Stomach smooth muscle (tissue), 2 donors: ENCODE data around the gene KCNT2.

Experiments
- H3K27ac ChIP-seq: one replicate; pipeline ENCODE4 v1.7.0; 2013; ENCODE audit warnings: mild to moderate bottlenecking, low read length, inconsistent platforms
- H3K27me3 ChIP-seq, 2 donors: one replicate each; pipeline ENCODE4 v1.7.0; 2013; ENCODE audit warnings: low read length in 2 of 2; ENCODE audit not compliant: insufficient read depth in 2 of 2, control insufficient read depth in 1 of 2
- H3K36me3 ChIP-seq, 2 donors: one replicate each; pipeline ENCODE4 v1.7.0; 2013; ENCODE audit warnings: low read length in 2 of 2; ENCODE audit not compliant: control insufficient read depth in 2 of 2, insufficient read depth in 2 of 2
- H3K4me1 ChIP-seq: one replicate; pipeline ENCODE4 v1.7.0; 2013; ENCODE audit warnings: low read length; ENCODE audit not compliant: control insufficient read depth, insufficient read depth
- H3K4me3 ChIP-seq, 2 donors: one replicate each; pipeline ENCODE4 v1.7.0; 2013; ENCODE audit warnings: low read length in 2 of 2
- H3K9ac ChIP-seq, 2 donors: one replicate each; pipeline ENCODE4 v1.7.0; 2013; ENCODE audit warnings: low read length in 2 of 2, mild to moderate bottlenecking in 1 of 2
- H3K9me3 ChIP-seq, 2 donors: one replicate each; pipeline ENCODE4 v1.7.0; 2013; ENCODE audit warnings: low read length in 2 of 2; ENCODE audit not compliant: control insufficient read depth in 2 of 2
- donor health status: healthy.
- donor health status: Pancreatic carcinoma.

The KCNT2 gene

DNA sequence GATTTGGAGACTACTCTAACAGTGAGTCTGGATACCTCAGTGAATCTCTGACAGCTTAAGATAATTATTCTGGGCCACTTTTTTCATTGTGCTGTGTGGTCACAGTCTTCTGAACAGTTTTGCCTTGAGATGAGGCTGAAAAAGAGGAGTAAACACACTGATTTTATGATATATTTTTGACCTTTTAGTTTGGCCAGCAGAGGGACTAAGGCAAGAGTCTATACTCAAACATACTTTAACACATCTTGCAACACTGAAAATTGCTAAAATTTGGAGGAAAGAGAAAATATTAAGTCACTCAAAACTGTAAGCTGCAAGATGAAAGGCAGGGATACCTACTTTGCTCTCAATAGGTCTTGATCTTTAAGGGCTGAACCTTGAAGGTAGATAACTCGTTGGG lies 182.7 kb downstream of the KCNT2 start:
- Histone ChIP-seq H3K36me3 (no peaks in the 10 kb centered on the region), H3K4me1 (no peaks in the 10 kb centered on the region), H3K9me3 (no peaks in the 10 kb centered on the region), H3K4me3 (no peak overlapping the region), H3K27ac (no peak overlapping the region), H3K9ac (no peak overlapping the region), H3K27me3 (no peaks in the 10 kb centered on the region)

DNA sequence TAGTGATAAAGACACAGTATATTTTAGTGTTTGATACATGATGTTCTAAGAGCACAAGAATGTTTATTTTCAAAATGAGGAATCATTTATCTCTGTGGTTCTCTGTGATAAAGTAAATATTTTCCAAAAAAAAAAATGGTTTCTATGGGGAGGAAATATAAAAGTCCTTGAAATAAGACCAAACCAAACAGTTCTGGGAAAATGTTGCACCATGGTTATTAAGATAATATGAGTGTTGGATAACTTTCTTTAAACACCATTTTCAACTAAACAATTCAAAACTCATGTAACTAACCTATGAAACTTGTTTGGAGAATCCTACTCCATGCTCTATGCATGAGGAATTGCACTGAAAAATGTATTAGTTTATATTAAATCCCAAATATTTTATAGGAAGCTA lies 184.6 kb downstream of the KCNT2 start:
- Histone ChIP-seq H3K4me3 (no peak overlapping the region), H3K9ac (no peak overlapping the region)

DNA sequence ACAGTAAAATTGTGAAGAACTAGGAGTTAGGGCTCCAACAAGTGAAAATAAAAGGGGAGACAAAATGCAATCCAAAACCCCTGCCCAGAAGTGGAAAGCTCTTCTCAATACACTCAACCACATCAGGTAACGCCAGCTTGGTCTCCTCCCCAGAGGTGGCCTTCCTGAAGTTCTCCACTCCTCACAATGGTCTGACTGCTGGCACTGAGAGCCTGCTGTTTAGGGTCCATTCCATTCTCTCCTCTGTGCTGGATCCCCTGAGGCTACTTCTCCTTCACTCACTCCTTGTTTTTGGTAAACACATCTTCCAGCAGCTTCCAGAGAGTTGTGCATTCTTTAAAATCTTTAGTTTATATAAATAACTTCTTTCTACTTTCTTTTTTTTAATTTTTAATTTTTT lies 189.5 kb downstream of the KCNT2 start:
- Histone ChIP-seq H3K4me1 (no peaks in the 10 kb centered on the region), H3K4me3 (no peak overlapping the region), H3K27ac (no peak overlapping the region)

More for the DNA sequence above, 184.6 kb downstream of the KCNT2 start:
- Histone ChIP-seq H3K36me3 (no peaks in the 10 kb centered on the region), H3K27me3 (no peaks in the 10 kb centered on the region), H3K4me1 (no peaks in the 10 kb centered on the region), H3K27ac (no peak overlapping the region), H3K9me3 (no peaks in the 10 kb centered on the region)

DNA sequence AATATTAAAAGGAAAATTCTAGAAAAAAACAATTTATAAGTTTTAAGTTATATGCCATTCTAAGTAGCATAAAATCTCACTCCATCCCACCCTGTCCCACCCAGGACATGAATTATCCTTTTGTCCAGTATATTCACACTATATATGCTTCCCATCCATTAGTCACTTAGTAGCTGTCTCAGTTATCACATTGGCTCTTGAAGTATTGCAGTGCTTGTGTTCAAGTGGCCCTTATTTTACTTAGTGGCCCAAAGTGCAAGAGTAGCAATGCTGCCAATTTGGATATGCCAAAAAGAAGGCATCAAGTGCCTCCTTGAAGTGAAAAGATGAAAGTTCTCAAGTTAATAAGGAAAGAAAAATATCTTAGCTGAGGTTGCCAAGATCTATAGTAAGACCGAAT lies 192.3 kb downstream of the KCNT2 start:
- Histone ChIP-seq H3K4me1 (no peaks in the 10 kb centered on the region), H3K4me3 (no peak overlapping the region), H3K36me3 (no peaks in the 10 kb centered on the region), H3K27me3 (no peaks in the 10 kb centered on the region), H3K27ac (no peak overlapping the region), H3K9ac (no peak overlapping the region), H3K9me3 (no peaks in the 10 kb centered on the region)

More for the DNA sequence above, 189.5 kb downstream of the KCNT2 start:
- Histone ChIP-seq H3K9ac (no peak overlapping the region), H3K9me3 (no peaks in the 10 kb centered on the region), H3K36me3 (no peaks in the 10 kb centered on the region), H3K27me3 (no peaks in the 10 kb centered on the region)

DNA sequence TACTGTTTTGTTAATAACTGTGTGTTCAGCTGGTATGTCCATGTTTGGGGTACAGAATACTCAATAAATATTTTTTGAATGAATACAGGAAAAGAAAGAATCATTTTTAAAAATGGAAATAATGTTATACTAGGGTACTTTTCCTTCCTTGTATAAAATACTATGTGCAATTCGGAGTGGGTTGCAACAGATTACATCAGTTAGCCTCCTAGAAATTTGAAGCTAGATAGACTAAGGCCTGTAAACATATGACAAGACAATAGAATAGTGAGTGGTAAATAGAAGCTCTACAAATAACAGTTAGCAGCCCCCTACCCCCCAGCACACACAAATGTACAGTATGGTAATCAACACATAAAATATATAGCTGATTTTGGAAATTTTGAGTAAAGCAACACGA lies 195.9 kb downstream of the KCNT2 start:
- Histone ChIP-seq H3K9ac (no peak overlapping the region), H3K27me3 (no peaks in the 10 kb centered on the region)

DNA sequence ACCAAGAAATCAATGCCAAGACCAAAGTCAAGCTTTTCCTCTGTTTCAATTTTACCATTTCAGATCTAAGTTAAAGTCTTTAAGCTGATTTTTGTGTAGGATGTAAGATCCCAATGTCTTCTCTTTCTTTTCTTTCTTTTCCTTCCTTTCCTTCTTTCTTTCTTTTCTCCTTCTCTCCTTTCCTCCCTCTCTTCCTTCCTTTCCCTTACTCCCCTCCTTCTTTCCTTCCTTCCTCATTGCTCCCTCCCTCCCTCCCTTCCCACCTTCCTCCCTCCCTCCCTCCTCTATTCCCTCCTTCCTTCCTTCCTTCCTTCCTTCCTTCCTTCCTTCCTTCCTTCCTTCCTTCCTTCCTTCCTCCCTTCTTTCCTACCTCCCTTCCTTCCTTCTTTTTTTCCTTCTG lies 197.5 kb downstream of the KCNT2 start:
- H3K4me1 ChIP-seq = no peaks in the 10 kb centered on the region
- H3K36me3 ChIP-seq = no peaks in the 10 kb centered on the region
- H3K9ac ChIP-seq = no peak overlapping the region
- H3K4me3 ChIP-seq = no peak overlapping the region
- no peaks in the 10 kb centered on the region for H3K9me3 ChIP-seq
- no peak overlapping the region for H3K27ac ChIP-seq
- H3K27me3 ChIP-seq = no peaks in the 10 kb centered on the region

More for the DNA sequence above, 195.9 kb downstream of the KCNT2 start:
- no peak overlapping the region for H3K27ac ChIP-seq
- no peaks in the 10 kb centered on the region for H3K36me3 ChIP-seq
- H3K4me3 ChIP-seq = no peak overlapping the region
- no peaks in the 10 kb centered on the region for H3K4me1 ChIP-seq
- H3K9me3 ChIP-seq = no peaks in the 10 kb centered on the region

DNA sequence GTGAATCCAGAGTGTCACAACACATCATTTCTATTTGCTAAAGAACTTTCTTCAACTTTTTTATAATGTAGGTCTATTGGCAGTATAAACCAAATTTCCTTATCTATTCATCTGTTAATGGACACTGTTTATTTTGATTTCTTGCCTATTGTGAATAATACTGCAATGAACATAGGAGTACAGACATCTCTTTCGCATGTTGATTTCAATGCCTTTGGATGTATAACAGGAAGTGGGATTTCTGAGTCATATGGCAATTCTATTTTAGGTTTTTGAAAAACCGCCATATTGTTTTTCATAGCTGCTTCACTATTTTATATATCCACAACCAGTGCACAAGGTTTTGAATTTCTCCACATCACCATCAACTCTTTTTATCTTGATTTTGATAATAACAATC lies 198.7 kb downstream of the KCNT2 start:
- H3K27me3 ChIP-seq = no peaks in the 10 kb centered on the region

DNA sequence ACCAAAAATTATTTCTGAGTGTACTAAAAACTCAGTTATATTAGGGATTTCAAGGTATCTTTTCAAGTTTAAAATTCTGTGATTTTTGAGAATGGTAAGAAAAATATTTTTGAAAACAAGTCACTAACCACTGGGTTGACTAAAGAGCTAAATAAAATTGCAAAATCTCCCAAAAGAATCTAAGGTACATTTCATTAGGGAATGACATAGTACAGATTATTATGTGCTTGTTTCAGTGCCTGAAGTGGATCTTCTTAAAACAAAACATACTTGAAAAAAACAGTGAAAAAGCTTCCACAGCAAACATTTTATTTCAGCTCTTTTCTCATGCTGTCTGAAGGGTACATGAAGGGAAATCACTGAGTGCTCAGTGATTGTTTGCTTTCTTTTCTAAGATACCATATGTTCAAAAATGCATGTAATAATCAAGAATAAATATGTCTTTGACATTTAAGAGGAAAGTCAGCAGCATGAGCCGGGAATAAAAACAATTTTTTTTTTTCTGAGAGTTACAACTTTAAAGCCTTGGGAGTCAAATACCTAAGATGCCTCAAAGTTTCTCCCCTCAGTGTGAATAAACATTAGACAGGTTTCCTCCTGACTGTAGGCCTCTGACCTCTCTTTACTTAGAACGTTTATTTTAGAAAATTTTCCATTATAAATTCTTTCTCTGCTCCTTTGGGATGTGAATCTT lies 200.7 kb downstream of the KCNT2 start:
- Histone ChIP-seq H3K36me3 (no peaks in the 10 kb centered on the region), H3K4me1 (no peaks in the 10 kb centered on the region), H3K9me3 (no peaks in the 10 kb centered on the region), H3K27me3 (no peaks in the 10 kb centered on the region), H3K9ac (no peak overlapping the region), H3K4me3 (no peak overlapping the region), H3K27ac (peak overlapping the region; percentile 25)

More for the DNA sequence above, 198.7 kb downstream of the KCNT2 start:
- H3K36me3 ChIP-seq = no peaks in the 10 kb centered on the region
- no peak overlapping the region for H3K27ac ChIP-seq
- H3K4me3 ChIP-seq = no peak overlapping the region
- no peaks in the 10 kb centered on the region for H3K9me3 ChIP-seq
- H3K4me1 ChIP-seq = no peaks in the 10 kb centered on the region
- no peak overlapping the region for H3K9ac ChIP-seq

DNA sequence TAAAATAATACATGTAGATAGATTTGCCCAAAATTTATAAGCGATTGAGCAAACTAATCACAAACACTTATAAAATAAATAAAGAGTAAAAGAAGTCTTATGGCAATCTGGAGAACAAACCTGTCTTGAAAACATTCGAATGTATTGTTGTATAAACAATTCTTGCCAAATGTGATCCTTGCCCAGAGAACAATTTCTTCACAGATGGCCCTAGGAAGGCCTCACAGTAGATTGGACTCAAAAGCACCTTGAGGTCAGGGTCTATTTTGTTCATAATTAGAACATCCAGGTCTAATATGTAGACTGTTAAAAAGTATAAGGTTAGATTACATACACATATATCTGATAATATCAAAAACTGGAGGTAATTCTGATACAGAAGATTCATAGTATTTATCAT lies 202.4 kb downstream of the KCNT2 start:
- Histone ChIP-seq H3K9me3 (no peaks in the 10 kb centered on the region), H3K4me3 (no peak overlapping the region), H3K27ac (no peak overlapping the region), H3K4me1 (no peaks in the 10 kb centered on the region), H3K36me3 (no peaks in the 10 kb centered on the region), H3K9ac (no peak overlapping the region), H3K27me3 (no peaks in the 10 kb centered on the region)

DNA sequence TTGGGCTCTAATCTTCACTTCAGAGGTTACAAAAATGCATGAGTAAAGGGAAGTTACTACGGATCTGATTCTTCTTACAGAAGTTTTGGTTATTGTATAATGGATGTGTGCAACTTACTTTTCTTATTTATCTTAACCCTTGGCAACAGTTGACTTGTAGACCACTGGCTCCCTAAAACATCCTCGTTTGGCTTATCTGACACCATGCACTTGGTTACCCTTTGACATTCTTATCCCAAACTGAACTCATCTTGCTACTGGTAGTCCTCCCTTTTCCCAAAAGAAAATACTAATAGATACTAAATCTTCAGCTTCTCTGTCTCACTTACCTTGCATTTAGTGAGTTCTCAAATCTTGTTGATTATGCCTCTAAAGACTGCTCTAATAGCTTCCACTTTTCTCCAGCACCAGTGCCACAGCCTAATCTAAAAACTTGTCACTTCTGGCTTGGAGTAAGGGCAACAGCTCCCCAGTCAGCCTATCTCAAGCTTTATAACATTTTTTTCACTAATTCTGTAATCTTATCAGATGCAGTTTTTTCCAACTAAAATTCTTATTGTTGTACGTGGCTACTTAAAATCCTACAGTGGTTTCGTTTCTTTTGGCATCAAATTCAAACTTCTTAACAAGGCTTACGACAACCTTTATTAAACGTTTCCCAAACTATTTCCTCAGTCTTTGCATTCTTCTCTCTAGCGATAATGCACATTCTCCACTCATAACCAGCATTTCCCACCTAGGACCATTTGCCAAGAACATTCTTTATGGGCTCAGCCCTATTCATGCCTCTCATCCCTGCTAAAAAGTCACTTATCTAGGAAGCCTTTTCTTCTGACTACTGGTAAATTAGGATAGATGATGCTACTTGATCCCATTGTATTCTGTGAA lies 204.2 kb downstream of the KCNT2 start:
- no peak overlapping the region for H3K4me3 ChIP-seq
- H3K4me1 ChIP-seq = no peaks in the 10 kb centered on the region
- H3K27me3 ChIP-seq = no peaks in the 10 kb centered on the region
- no peaks in the 10 kb centered on the region for H3K36me3 ChIP-seq
- no peak overlapping the region for H3K9ac ChIP-seq
- no peak overlapping the region for H3K27ac ChIP-seq
- H3K9me3 ChIP-seq = no peaks in the 10 kb centered on the region

DNA sequence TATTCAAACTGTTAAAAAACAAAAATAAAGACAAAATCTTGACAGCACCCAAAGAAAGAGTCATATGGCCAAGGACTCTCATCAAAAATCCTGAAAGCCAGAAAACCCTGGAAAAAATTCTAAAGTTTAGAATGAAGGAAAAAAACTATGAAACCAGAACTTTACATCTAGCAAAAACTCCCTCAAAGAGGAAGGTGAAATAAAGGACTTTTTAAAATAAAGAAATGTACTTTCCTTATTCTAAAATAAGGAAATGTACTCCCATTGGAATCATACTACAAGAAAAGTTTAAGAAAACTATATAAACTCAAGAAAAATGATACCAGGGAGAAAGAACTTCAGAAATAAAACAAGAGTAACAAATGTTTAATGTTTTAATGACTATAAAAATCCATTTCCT lies 206.3 kb downstream of the KCNT2 start:
- Histone ChIP-seq H3K4me3 (no peak overlapping the region), H3K27ac (no peak overlapping the region), H3K27me3 (no peaks in the 10 kb centered on the region), H3K9me3 (no peaks in the 10 kb centered on the region), H3K36me3 (no peaks in the 10 kb centered on the region), H3K9ac (no peak overlapping the region), H3K4me1 (no peaks in the 10 kb centered on the region)
